Measurements from ENCODE around the gene NOC2L. TPM values are rescaled to one million over a fixed set of nuclear protein-coding genes. Genes with fewer than 3 reads are reported as not detected.

NOC2L gene
- total and polyA plus RNA-seq, 9 of the 15 experiments (the other 6 are each of a cell fraction or from before 2014, with no cell fraction given): 4.0 to 410 (median 200) TPM

GRCh38 chr1:1000357-1001056 is 41.5 kb upstream of the NOC2L start (continued):
- no peak for TF ChIP-seq CHD7 (IDR thresholded peaks at IDR 0.05; ENCODE audit: low read depth, low read length)
- TF ChIP-seq DLX4 (CRISPR knock-in tag; IDR thresholded peaks at IDR 0.05): no peak
- no peak for TF ChIP-seq ILK (tag; IDR thresholded peaks at IDR 0.05; ENCODE audit: borderline replicate concordance, low read depth)
- no peak for TF ChIP-seq THRB (CRISPR knock-in tag; conservative IDR thresholded peaks at IDR 0.05)
- no peak for TF ChIP-seq MCM2 (IDR thresholded peaks at IDR 0.05; ENCODE audit: low read depth)
- TF ChIP-seq MED1 (CRISPR knock-in tag; IDR thresholded peaks at IDR 0.05; ENCODE audit: borderline replicate concordance): peak; percentile 93; the same call in 1 of the 2 replicates
- no peak for TF ChIP-seq SP2 (IDR thresholded peaks at IDR 0.05; ENCODE audit: extremely low read depth, low read depth, low read length, poor library complexity, severe bottlenecking)
- TF ChIP-seq BDP1 (IDR thresholded peaks at IDR 0.05; ENCODE audit: insufficient read depth, insufficient read length): no peak
- TF ChIP-seq ZNF384 (IDR thresholded peaks at IDR 0.05; ENCODE audit: low read depth, low read length): no peak
- TF ChIP-seq ZNF143 (CRISPR knock-in tag; IDR thresholded peaks at IDR 0.05): peak; percentile 64; the same call in 1 of the 2 replicates
- 0 out of 2 replicates have a peak, but pooled peaks have one; percentile 24 for TF ChIP-seq PTBP1 (IDR thresholded peaks at IDR 0.05; ENCODE audit: low read depth, low read length)
- TF ChIP-seq E2F5 (CRISPR knock-in tag; IDR thresholded peaks at IDR 0.05): peak; percentile 98
- peak; percentile 96 for TF ChIP-seq ATF1 (CRISPR knock-in tag; IDR thresholded peaks at IDR 0.05)
- peak; percentile 100 for TF ChIP-seq ATF1 (tag; IDR thresholded peaks at IDR 0.05)
